UCSD-AML1 (cell line): Measurements from ENCODE around the gene PCNX4.
A peak's percentile ranks its signal among the peaks of the same experiment; 100 is the strongest.
"Not testable (repeated sequence)": the region's sequence is repeated elsewhere in the genome, so short reads cannot be mapped to it uniquely, and the experiment has no call there.

Experiments used
- DNase-seq: peaks from one replicate; lab custom pipeline; 2025; ENCODE audit not compliant: unreplicated experiment; lab: John Stamatoyannopoulos, UW

PCNX4 gene

DNA sequence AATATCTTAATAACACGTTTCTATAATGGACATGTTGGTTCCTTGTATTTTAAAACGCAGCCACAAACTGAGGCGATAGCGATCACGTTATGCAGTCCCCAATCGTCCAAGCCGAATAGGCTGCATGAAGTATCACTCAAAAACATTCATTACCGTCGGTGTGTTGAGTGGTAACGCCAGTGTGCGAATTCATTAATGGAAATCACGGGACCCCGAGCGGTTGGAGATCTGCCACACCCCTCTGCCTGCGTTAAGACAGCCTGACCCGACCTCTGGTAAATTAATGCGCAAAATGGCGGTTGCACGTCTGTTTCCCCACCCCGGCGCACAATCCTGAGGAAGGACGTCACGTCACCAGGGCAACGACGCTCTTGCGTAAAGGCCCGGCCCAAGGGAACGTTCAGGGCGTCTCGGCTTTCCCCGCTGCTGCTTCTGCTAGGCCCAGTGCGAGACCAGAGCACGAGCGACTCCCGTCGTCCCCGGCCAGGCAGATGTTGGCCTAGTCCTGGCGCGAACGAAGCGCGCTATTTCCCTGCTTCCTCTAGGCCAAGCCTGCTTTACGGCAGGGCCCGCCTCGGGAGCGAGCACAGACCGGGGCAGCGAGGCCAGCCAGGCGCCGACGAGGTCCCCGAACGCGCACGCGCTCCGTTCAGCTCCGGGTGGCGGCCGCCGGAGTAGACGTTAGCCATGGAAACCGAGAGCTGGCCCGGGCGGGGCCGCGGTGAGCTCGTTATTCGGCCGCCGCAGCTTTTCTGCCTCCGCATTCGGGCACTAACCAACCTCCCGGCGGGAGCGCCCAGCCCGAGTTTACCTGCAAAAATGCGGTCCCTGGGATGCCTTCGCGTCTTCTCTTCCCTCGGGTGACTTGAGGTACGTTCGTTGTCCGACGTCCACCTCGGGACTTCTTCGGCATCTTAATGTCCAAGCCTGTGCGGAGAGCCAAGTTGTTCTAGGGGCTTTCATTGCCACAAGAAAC lies at the start of gene PCNX4:
Gene PCNX4 (plus strand): TSS at position 374 of the 976 bp plus-strand sequence. CDS start 15,716 bp downstream, outside the sequence.
- DNase-seq, result peak; percentile 96

DNA sequence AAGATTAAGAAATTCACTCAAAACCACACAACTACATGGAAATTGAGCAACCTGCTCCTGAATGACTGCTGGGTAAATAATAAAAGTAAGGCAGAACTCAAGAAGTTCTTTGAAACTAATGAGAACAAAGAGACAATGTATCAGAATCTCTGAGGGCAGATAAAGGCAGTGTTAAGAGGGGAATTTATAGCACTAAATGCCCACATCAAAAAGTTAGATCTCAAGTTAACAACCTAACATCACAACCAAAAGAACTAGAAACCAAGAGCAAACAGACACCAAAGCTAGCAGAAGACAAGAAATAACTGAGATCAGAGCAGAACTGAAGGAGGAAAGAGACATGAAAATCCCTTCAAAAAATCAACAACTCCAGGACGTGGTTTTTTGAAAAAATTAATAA lies 43.7 kb upstream of the PCNX4 start:
- not testable (repeated sequence) for DNase-seq

DNA sequence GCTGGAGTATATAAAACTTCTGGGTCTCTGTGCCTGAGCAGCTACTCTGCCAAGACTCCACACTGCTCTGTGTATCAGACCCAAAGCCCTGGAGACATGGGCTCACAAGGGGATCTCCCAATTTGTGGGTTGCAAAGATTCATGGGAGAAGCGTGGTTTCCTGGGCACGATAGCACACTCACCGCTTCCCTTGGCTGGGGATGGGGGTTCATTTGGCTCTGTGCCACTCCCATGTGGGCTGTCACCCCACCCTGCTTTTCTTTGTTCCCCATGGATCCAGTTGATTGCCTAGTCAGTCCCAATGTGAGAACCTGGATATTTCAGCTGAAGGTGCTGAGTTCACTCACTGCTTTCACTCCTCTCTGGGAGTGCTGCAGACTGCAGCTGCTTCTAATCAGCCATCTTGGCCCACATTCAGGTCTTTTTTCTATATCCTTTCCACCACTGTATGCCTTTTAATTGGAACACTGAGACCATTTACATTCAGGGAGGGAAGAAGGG lies 40.0 kb upstream of the PCNX4 start:
- peak; percentile 14 for DNase-seq

DNA sequence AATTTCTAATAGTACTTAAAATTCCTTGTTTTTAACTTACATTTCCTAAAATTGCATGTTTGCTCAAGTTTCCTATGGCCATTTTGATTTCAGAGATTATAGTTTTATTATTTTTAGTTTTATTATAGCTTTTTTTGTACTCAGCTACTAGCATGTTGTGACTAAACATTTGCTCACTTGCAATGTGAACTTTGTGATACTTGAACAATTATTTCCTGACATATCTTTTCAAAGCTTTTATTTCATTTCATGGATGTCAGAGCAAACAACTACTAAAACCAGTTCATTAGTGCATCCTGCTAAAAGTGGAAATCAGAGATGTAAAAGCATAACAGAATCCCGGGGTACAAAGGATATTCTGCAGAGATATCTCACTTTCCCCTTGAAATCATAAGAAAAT lies 33.6 kb upstream of the PCNX4 start:
- no peak for DNase-seq

DNA sequence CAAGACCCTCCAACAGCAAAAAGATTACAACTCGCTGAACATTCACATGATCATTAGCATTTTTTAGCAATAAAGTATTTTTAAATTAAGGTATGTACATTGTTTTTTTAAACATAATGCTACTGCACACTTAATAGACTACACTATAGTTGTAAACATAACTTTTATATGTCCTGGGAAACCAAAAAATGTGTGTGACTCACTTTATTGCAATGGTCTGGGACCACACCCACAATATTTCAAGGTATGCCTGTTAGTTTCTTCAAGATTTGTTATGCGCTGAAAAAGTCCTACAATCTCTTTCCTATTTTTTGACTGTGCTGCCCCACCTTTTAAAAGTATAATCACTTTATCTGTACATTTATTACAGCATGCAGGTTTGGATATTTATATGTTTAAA lies 30.4 kb upstream of the PCNX4 start:
- DNase-seq, result no peak

DNA sequence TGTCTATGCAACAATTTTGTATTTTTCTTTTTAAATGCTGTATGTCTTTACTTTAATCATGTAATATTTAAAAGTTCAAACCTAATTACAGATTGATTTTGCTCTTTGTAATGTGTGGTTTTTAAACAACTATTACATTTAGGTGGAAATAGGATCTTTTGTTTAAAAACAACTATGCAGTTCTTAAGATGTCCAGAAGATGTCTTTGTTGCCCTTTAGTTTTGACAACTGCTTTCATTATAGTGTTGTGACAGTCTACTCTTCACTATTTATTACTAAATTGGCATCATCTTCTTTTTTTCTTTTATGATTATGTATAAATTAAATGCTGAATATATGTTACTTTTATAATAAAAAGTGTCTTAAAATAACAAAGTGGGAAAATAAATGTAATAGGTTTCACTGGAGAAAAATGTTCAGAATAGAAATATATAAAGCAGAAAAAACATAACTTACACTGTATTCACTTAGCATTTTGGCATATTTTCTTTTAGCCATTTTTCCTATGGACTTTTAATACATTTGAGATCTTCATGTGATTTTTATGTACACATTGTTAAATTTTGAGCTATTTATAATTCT lies 27.1 kb upstream of the PCNX4 start:
- no peak for DNase-seq

DNA sequence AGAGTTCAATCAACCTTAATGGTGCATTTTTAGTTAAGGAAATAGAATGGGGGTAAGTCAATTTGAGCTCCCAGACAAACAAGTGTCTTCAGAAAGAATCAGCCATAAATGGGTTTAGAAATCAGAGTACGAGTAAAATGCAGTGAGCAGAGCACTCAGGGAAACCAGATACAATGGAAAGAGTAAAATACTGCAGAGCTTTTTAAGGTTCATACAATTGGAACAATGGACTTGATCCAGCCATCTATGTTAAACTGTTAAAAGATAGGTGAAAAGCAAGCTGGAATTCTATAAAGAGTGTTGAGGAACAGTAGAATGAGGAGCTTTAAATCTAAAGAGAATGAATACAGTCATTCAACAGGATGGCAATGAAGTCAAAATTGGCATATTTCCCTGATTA lies 23.8 kb upstream of the PCNX4 start:
- DNase-seq, result no peak

DNA sequence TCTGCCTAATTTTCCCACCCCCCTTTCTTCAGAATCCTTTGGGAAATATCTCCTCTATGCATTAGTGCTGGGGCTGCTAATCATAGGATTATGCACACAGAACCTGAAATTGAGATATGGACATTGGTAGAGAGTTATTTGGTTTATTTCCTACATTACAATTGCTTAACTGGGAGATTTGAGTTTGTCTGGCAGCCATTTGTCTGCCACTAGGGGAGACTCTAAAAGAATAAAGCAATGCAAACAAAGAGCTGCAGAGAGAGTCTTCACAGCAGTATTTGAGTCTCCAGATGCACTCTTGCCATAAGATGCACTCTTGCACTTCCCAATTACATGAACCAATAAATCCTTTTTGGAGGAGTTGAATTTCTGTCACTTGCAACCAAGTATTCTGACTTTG lies 12.0 kb upstream of the PCNX4 start:
- no peak for DNase-seq

DNA sequence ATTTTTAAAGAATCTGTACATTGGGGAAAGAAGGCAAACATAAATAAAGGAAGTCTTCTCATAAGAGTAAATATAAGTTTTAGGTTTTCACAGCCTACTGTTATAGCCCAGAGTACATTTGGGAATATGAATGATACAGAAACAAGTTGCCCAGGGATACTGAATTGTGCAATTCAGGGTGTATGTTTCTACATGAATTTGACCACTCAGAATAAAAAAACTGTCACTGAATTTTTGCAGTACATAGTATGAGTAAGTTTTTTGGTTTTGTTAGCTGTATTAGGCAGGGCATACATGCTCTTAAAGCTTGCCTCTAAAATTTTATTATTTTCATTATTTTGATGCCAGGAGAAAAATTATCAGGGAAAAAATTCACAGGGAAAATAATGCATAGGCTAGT lies 6.6 kb upstream of the PCNX4 start:
- DNase-seq, result no peak

DNA sequence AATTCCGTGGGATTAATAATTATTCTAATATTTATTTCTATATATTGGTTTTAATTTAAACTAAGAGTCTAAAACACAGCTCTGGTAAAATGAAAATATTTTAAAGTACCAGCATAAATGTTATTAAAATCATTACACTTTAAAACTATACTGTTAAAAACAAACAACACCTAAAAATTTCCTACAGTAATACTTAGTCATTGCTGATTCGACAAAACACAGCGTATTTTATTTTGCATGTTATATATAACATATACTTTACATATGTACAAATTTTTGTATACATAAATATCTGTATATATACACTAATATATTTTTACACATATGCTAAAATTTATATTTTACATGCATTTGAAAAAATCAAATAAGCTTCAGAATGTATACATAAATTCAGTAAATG lies 6.0 kb upstream of the PCNX4 start:
- DNase-seq, result no peak

DNA sequence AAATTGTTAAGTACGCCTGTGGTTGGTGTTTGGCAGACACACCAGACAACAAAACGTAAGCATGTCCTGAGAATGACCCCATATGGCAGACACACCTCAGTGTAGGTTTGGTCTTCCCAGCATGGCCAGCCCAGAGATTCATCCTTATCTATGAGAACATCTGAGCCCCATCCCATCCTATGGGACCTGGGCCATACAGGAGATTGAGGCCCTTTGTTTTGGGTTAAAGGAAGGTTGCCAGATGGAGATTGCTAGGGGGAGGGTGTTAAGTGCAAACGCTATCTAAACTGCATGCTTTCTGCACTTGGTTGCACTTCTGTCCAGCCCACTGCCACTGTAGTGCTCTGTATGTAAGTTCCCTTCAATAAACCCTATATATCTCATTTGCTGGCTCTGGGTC lies 4.1 kb upstream of the PCNX4 start:
- DNase-seq, result no peak

DNA sequence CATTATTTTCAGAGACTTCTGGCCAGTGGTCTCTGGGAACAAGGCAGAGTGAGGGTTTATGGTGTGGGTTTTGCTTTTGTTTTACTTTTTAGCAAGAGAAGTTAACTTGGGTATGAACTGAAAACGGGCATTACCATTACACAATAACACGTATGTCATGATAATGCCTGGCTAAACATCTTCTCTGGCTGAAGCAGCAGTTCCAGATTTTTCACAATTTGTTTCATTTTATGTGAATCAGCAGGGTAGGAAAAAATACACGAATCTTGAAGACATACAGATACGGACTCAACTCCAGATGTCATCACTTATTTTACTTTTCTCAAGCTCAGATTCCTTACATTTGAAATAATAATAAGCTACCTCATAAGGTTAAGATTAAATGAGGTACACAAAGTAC lies 2.5 kb upstream of the PCNX4 start:
- DNase-seq, result no peak

DNA sequence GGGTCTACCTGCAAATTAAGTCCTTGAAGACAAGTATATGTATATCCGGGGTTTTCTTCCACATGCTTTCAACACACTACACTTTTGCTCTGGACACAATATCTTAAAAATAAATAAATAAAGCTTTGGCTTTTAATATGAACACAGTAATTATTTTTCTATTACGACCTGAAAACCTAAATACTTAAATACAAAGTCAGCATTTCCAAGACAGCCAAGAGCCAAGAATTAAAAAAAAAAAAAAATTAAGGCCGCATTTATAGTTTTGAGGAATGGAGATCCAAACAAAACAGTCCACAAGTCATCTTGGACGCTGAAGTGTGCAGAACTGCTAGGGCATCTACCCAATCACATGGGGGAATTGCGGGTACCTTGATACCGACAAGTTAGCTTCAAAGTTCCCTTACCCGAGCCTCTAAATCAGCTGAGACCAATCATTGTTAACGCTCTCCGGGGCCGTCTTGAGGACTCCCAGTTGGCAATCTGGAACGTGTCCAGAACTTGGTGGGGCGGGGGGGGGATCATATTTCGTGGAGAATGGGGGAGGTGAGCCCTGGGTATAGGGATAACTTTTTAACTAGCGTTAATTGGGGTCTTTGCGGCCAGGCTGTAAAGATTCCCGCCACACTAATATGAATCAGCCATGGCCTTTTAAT lies 731 bp upstream of the PCNX4 start:
- no peak for DNase-seq

DNA sequence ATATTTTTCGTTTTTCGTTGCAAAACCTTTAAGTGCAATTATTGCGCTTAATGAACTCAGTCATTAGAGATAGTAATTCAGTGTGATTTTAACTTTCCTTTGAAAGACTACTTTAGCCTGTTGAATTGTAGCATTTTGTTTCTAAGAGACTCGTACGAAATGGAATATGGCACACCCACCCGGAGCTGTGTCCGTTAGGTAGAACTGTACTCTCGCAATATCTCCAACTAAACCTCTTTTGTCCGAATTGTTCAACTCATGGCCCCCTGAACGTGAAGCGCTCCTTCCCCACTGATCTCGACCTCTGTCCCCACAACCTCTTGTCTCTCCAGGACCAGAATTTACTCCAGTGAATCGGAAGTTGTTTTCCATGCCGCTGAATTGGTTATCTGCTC lies 800 bp downstream of the PCNX4 start:
- DNase-seq, result peak; percentile 17

DNA sequence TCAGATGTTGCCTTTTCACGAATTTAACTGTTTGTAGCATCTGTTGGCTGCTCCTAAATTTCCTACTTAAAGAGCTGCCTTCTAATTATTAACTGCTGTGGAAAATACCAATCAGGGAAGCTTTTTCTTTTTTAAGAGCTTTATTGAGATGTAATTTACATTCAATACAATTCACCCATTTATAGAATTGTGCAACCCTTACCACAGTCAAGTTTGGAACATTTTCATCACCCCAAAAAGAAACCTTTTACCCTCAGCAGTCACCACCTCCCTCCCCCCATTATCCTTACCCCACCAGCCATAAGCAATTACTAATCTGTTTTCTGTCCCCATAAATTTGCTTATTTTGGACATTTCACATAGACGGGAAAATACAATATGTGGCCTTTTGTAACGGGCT lies 1.4 kb downstream of the PCNX4 start:
- DNase-seq, result no peak

DNA sequence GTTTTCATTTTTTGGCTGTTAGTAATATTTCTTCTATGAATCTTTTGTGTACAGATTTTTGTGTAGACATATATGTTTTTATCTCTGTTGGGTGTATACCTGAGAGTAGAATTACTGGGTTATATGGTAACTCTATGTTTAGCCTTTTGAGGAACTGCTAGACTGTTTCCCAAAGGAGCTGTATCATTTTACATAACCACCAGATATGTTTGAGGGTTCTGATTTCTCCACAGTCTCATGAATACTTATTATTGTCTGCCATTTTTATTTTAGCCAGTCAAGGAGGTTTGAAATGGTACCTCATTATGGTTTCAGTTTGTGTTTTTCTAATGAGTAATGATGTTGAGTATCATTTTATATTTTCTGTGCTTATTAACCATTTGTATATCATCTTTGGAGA lies 1.9 kb downstream of the PCNX4 start:
- no peak for DNase-seq

DNA sequence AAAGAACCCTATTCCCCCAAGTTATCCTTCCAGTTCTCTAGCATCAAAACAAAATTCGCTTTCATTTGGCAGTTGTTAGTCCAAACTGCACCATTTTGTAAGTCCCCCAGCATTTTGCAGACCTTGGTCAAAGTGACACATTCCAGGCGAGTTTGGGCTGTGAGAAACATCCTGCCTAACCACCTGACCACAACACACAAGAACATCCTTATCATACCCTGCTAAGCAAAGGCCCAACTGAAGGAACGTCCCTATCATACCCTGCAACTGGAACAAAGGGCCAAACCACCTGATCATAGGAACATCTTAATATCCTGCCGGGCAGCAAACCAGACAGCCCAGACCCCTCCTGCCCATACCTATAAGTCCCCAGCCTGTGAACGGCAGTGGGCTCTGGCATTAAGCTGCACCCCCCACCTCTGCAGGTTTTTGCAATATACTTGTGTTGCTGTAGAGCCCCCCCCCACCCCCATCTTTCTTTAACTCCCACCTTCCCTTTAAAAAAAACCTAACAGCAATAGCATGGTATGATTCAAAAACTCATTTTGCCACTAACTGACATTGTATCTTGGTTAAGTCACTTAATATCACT lies 2.7 kb downstream of the PCNX4 start:
- no peak for DNase-seq

DNA sequence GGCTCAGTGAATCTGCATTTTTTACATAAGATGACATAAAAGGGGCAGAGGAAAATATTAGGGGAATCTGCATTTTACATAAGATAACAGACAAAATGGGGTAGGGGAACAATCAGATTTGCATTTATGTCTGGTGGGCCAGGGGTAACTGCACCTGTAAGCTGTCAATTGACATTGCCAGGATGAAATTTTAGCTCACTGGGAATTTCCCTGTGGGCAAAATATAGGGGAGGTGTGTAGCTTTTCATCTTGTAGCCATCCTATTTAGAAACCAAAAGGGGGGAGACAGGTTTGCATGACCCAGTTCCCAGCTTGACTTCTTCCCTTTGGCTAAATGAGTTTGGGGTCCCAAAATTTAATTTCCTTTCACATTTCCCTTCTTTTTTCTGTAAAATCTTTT lies 3.5 kb downstream of the PCNX4 start:
- DNase-seq, result no peak

DNA sequence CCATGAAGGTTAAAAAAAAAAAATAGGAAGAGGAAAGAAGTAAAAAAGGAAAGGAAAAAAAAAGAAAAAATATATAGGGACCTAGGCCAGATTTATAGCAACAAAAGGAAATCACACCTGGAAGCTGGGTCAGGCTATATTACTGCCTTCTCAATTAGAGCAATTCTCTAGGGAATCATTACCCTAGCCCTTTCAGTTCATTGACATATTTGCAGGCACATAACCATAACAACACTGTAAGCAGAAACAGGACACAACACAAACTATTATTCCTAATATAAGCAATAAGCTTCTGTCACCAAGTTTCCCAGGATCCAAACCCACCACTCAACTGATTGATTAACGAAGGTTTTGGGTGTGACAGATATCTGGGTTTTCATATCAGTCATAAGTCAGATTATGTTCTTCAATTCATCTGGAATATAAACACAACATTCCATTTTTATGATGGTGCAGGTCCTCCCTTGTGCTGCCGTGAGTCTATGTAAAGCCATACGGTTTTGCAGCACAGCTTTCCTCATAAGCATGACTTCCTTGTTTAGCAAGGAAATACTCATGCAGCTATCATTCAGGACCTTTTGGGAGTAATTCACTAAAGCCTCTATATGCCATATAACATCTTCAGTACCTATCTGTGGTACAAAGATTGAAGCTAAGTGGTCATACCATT lies 4.2 kb downstream of the PCNX4 start:
- no peak for DNase-seq

DNA sequence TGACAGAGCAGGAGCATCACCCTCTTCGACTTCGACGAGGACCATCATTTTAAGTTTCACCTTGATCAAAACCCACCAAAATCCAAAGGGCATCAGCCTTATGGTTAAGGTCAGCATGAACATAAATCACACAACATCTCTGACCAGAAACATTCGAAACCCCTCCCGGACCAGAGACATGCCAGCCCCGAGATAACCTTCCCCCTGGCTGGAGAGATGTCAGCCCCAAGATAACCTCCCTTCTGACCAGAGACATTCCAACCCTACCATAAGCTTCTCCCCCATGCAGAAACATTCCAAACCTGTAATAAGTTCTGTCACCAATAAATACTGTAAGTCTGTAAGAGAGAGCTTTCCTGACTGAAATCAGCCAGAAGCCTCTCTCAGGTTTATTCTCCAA lies 6.3 kb downstream of the PCNX4 start:
- no peak for DNase-seq

DNA sequence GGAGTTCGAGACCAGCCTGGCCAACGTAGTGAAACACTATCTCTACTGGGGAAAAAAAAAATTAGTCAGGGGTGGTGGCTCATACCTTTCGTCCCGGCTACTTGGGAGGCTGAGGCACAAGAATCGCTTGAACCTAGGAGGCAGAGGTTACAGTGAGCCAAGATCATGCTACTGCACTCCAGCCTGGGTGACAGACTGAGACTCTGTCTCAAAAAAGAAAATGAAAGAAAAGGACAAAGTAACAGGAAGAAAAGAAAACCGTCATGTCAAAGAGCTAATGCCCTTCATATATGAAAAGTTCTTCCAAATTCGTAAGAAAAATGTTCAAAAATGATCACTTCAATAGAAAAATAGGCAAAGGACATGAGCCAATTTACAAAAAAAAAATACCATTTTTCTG lies 8.1 kb downstream of the PCNX4 start:
- not testable (repeated sequence) for DNase-seq
